Testis (tissue), 3 donors: Measurements from ENCODE around the gene MKNK1. TPM values are rescaled to one million over a fixed set of nuclear protein-coding genes. Genes with fewer than 3 reads are reported as not detected.

Experiments
- DNase-seq: peaks from one replicate; pipeline ENCODE4 v3.0.0-alpha.2; 2019
- H3K27ac ChIP-seq, 2 donors: fragments of 200-600 bp; sonication (generic); one replicate each; pipeline ENCODE4 v1.5.1; 2019
- H3K27me3 ChIP-seq: fragments of 200-600 bp; sonication (generic); one replicate; pipeline ENCODE4 v1.5.1; 2019
- H3K36me3 ChIP-seq: fragments of 200-600 bp; sonication (generic); one replicate; pipeline ENCODE4 v1.5.1; 2017; ENCODE audit warnings: low read depth; ENCODE audit errors: missing control alignments
- H3K4me1 ChIP-seq: fragments of 200-600 bp; sonication (generic); one replicate; pipeline ENCODE4 v1.5.1; 2019
- H3K4me3 ChIP-seq, 2 donors: fragments of 200-600 bp; sonication (generic); one replicate each; pipeline ENCODE4 v1.5.1; 2017 to 2019
- H3K9me3 ChIP-seq: fragments of 200-600 bp; sonication (generic); one replicate; pipeline ENCODE4 v1.5.1; 2017
- CTCF ChIP-seq, 3 experiments: fragments of 450-650 bp in 2 of 3; fragments of 200-600 bp in 1 of 3; sonication (generic) in 1 of 3; IDR thresholded peaks; one replicate each; pipeline ENCODE4 v1.5.1; 2016 to 2019; ENCODE audit warnings: antibody characterized with exemption in 3 of 3, mild to moderate bottlenecking in 2 of 3, moderate library complexity in 1 of 3
- POLR2A ChIP-seq: fragments of 450-650 bp; IDR thresholded peaks from one replicate; pipeline ENCODE4 v1.6.1; 2017; ENCODE audit warnings: antibody characterized with exemption, mild to moderate bottlenecking, moderate library complexity
- WGBS, 2 donors: methylation state at CpG; one replicate each; pipeline ENCODE4 v1.1.5; 2018; 5-methylcytosine and 5-hydroxymethylcytosine counted together
- intact Hi-C: fragments of 100-400 bp; cut with DNase I; formaldehyde crosslinking; loops from one replicate; pipeline ENCODE4 v1.15.1; 2023; ENCODE audit warnings: low total_unique reads
- polyA plus RNA-seq: library from polyadenylated mRNA; stranded (reverse); fragments of 350-450 nt; fragmentation: Illumina TruSeq; extraction: RNeasy Lipid Tissue Mini Kit (QIAGEN cat#74804); gene quantifications from one replicate; pipeline ENCODE4 v1.2.3, GENCODE V29; 2014; ENCODE audit warnings: low read depth, low replicate concordance; ENCODE audit not compliant: insufficient read depth
- total RNA-seq, 2 donors: library from RNA; depleted of rRNA; stranded (reverse); fragments of >200 nt; gene quantifications; one replicate each; pipeline ENCODE4 v1.2.3, GENCODE V29; 2016

The MKNK1 gene
- total and polyA plus RNA-seq, 3 donors from 2014 or later: 30.7 to 55.7 (median 54.6) TPM

GRCh38 chr1:46649764-46650163 is 45.7 kb upstream of the MKNK1 start:
- no peak for DNase-seq
- intact Hi-C loops: no loop called here
- 94 to 98% methylated on average over 2 of the region's 2 CpGs for WGBS, 2 donors
- Histone ChIP-seq H3K4me3 (no peak overlapping the region), H3K9me3 (no peaks in the 10 kb centered on the region), H3K36me3 (no peaks in the 10 kb centered on the region), H3K27ac (no peak overlapping the region), H3K4me1 (no peaks in the 10 kb centered on the region), H3K27me3 (no peaks in the 10 kb centered on the region)
- TF ChIP-seq CTCF (IDR thresholded peaks at IDR 0.05) (no peak), POLR2A (no peak)

GRCh38 chr1:46647611-46648010 is 43.5 kb upstream of the MKNK1 start:
- TF ChIP-seq CTCF (IDR thresholded peaks at IDR 0.05): no peak
- TF ChIP-seq POLR2A: no peak
- Histone ChIP-seq H3K27me3 (no peaks in the 10 kb centered on the region), H3K4me3 (no peak overlapping the region), H3K36me3 (no peaks in the 10 kb centered on the region), H3K9me3 (no peaks in the 10 kb centered on the region), H3K4me1 (no peaks in the 10 kb centered on the region), H3K27ac (no peak overlapping the region)
- no peak for DNase-seq
- WGBS, 2 donors: 98 to 100% methylated on average over 3 of the region's 3 CpGs
- intact Hi-C loops: no loop called here

- Histone ChIP-seq H3K9me3 (no peaks in the 10 kb centered on the region), H3K36me3 (no peaks in the 10 kb centered on the region), H3K27ac (no peak overlapping the region), H3K4me3 (no peak overlapping the region), H3K27me3 (no peaks in the 10 kb centered on the region), H3K4me1 (no peaks in the 10 kb centered on the region)
- WGBS, 2 donors: 84 to 89% methylated on average over 2 of the region's 2 CpGs
- intact Hi-C loops: no loop called here
- TF ChIP-seq CTCF (IDR thresholded peaks at IDR 0.05): no peak
- TF ChIP-seq POLR2A: no peak
- DNase-seq: no peak
Measured at GRCh38 chr1:46646844-46647243, 42.8 kb upstream of the MKNK1 start.

GRCh38 chr1:46646331-46646730 is 42.3 kb upstream of the MKNK1 start:
- intact Hi-C loops: no loop called here
- no peaks in the 10 kb centered on the region for H3K36me3 ChIP-seq
- H3K27me3 ChIP-seq: no peaks in the 10 kb centered on the region
- no peak for TF ChIP-seq POLR2A
- TF ChIP-seq CTCF (IDR thresholded peaks at IDR 0.05): no peak
- no peaks in the 10 kb centered on the region for H3K9me3 ChIP-seq
- WGBS, 2 donors: 70 to 73% methylated on average over 1 of the region's 1 CpG
- H3K4me1 ChIP-seq: no peaks in the 10 kb centered on the region
- no peak overlapping the region for H3K4me3 ChIP-seq
- DNase-seq: no peak
- H3K27ac ChIP-seq: no peak overlapping the region

GRCh38 chr1:46645815-46646214 is 41.7 kb upstream of the MKNK1 start:
- Histone ChIP-seq H3K4me1 (no peaks in the 10 kb centered on the region), H3K9me3 (no peaks in the 10 kb centered on the region), H3K27ac (no peak overlapping the region), H3K27me3 (no peaks in the 10 kb centered on the region), H3K4me3 (no peak overlapping the region), H3K36me3 (no peaks in the 10 kb centered on the region)
- 87 to 93% methylated on average over 4 of the region's 4 CpGs for WGBS, 2 donors
- TF ChIP-seq POLR2A: no peak
- TF ChIP-seq CTCF (IDR thresholded peaks at IDR 0.05): no peak
- intact Hi-C loops: no loop called here
- DNase-seq: no peak
